SK-N-MC (cell line): ENCODE results near the gene BACH1.
"Not testable (repeated sequence)": the region's sequence is repeated elsewhere in the genome, so short reads cannot be mapped to it uniquely, and the experiment has no call there.

Experiments used
- EZH2 ChIP-seq: fragments of 200-600 bp; sonication (generic); IDR thresholded peaks from one replicate; pipeline ENCODE4 v1.6.1; 2017; ENCODE audit warnings: antibody characterized with exemption
- POLR2AphosphoS5 ChIP-seq: IDR thresholded peaks from 2 replicates; pipeline ENCODE4 v1.6.1; 2012; ENCODE audit warnings: mild to moderate bottlenecking, low read depth, low read length, borderline replicate concordance

- not testable (repeated sequence) for TF ChIP-seq EZH2, POLR2AphosphoS5
These were observed 49.4 kb upstream of the BACH1 start for GRCh38 chr21:29249289-29249688.
